Heart left ventricle (tissue), 16 donors: ENCODE measurements around the gene CRB1. TPM values are rescaled to one million over a fixed set of nuclear protein-coding genes. Genes with fewer than 3 reads are reported as not detected.

Source experiments
- ATAC-seq, 4 donors: fragments of 200-7000 bp; cut with Tn5 transposase; one replicate each; pipeline ENCODE4 v1.9.1; 2020 to 2022; ENCODE audit warnings: moderate library complexity in 4 of 4, mild to moderate bottlenecking in 3 of 4, moderate number of reproducible peaks in 1 of 4
- DNase-seq, 5 donors: peaks; one replicate each; pipeline ENCODE4 v3.0.0-alpha.2; 2020
- H3K27ac ChIP-seq, 12 donors: fragments of 200-600 bp; sonication (generic) in 4 of 12; one replicate each; pipeline versions ENCODE4 v1.5.0 to v1.8.0; 2016 to 2022; ENCODE audit warnings: mild to moderate bottlenecking in 2 of 12
- H3K27me3 ChIP-seq, 9 donors: fragments of 200-600 bp; sonication (generic) in 2 of 9; one replicate each; pipeline versions ENCODE4 v1.5.1 to v1.8.0; 2016 to 2022; ENCODE audit warnings: mild to moderate bottlenecking in 3 of 9
- H3K36me3 ChIP-seq, 9 donors: fragments of 200-600 bp; sonication (generic) in 2 of 9; one replicate each; pipeline versions ENCODE4 v1.5.0 to v1.8.0; 2018 to 2022; ENCODE audit warnings: mild to moderate bottlenecking in 2 of 9
- H3K4me1 ChIP-seq, 12 donors: fragments of 200-600 bp; sonication (generic) in 4 of 12; one replicate each; pipeline versions ENCODE4 v1.5.0 to v1.8.0; 2016 to 2022; ENCODE audit warnings: mild to moderate bottlenecking in 3 of 12
- H3K4me3 ChIP-seq, 12 donors: fragments of 200-600 bp; sonication (generic) in 4 of 12; one replicate each; pipeline versions ENCODE4 v1.5.0 to v1.8.0; 2017 to 2022; ENCODE audit warnings: mild to moderate bottlenecking in 9 of 12, moderate library complexity in 4 of 12
- H3K9me3 ChIP-seq, 12 donors: fragments of 200-600 bp; sonication (generic) in 4 of 12; one replicate each; pipeline versions ENCODE4 v1.5.0 to v1.8.0; 2016 to 2022; ENCODE audit warnings: mild to moderate bottlenecking in 1 of 12
- POLR2A ChIP-seq, 2 donors: fragments of 450-650 bp; IDR thresholded peaks; one replicate each; pipeline ENCODE4 v1.6.1; 2017; ENCODE audit warnings: antibody characterized with exemption in 2 of 2, mild to moderate bottlenecking in 2 of 2, moderate library complexity in 2 of 2
- WGBS, 4 donors: extraction: QIAGEN DNeasy Blood & Tissue Kit in 2 of 4; methylation state at CpG; one replicate each; pipeline versions ENCODE4 v1.1.5 to v1.1.7; 2013 to 2018; 5-methylcytosine and 5-hydroxymethylcytosine counted together
- intact Hi-C, 10 donors: fragments of 100-400 bp; cut with DNase I; formaldehyde crosslinking; loops; one replicate each; pipeline versions ENCODE4 v1.11.1 to v1.14.2; 2022
- polyA plus RNA-seq, 2 donors: library from polyadenylated mRNA; stranded (reverse); fragments of 200-250 nt; gene quantifications; one replicate each; pipeline ENCODE4 v1.2.3, GENCODE V29; 2013
- total RNA-seq, 9 donors: library from RNA; depleted of rRNA in 2 of 9; stranded (reverse); fragments of >200 nt in 2 of 9; fragmentation: NEBNext Ultra II Directional in 3 of 9; extraction: Animal tissue kit (Norgen Biotek cat#: 25700) in 3 of 9; gene quantifications; one replicate each; pipeline versions ENCODE4 v1.1.0 to v1.2.4, GENCODE V29; 2016 to 2023
- TF ChIP-seq, protein P1 (sequence below), 12 donors: fragments of 200-600 bp; sonication (generic) in 4 of 12; IDR thresholded peaks; one replicate each; pipeline versions ENCODE4 v1.5.0 to v1.8.0; 2018 to 2022; ENCODE audit warnings: antibody characterized with exemption in 12 of 12, mild to moderate bottlenecking in 5 of 12
- donor health status: ischemic (EF 13 %, LVEDD 7.1; RV severe dilation, severe dysfunction).
- donor health status: healthy with polysubstance abuse.
- donor health status: DM: no; HTN: yes; CAD: no.
- donor health status: DM: no; HTN: no; CAD: no.
- donor health status: ischemic (EF 25% LVEDD 6.9; RV normal size, moderate dysfunction).
- donor health status: ischemic (EF 25% LVEDD 5.7; RV mildly dilated, moderate dysfunction).
- donor health status: healthy.
- donor health status: DM: yes; HTN: yes; CAD: no.
- donor health status: ischemic (EF 35%, LVEDD 5.7; RV mildly dilated, moderate dysfunction).
- donor health status: nonischemic (EF 11% LVEDD 7.7; RV severe dilation, severe dysfunction).
- donor health status: DM: yes; HTN: yes; CAD: no.
- donor health status: PGD.
- donor health status: ischemic (EF 29% LVEDD 5.4; RV normal size, mild dysfunction).
- donor health status: nonischemic (EF 23%, LVEDD 6.1; RV moderate dilation, normal function).

CRB1 gene
- total and polyA plus RNA-seq, 11 donors, result 0.06 to 0.56 (median 0.29) TPM; not detected in 2

DNA sequence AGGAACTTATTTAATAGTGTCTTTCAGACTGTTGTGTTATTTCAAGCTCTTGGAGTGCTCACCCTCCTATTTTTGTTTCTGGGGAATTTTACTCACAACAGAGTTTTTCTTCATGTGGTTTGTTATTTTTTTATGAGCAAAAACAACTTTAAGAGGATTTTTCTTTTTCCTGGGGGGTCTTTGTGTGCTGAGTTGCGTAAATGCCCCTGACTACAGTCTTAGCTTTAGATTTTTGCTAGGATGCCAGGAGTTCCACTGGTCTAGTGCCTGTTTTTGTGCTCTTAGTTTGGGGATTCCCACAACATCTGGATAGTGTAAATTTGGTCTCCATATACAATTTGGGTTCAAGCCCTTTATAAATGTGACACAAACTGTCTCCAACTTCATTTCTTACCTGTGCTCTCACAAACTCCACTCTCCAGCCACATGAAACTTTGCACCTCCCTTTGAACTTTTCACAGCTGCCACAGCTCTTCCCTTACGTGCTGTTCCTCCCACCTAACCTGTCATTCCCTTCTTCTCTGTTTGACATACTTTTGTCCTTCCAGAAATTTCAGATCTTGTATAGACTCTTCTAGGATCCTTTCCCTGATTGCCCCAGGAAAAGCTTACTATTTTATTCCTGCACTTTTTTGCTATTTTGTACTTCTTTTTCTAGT, 180.2 kb downstream of the CRB1 start:
- H3K27ac ChIP-seq, result no peak overlapping the region
- WGBS, 4 donors, result 68 to 71% (median 69%) methylated on average over 2 of the region's 2 CpGs
- H3K36me3 ChIP-seq, result no peaks in the 10 kb centered on the region
- no peaks in the 10 kb centered on the region for H3K27me3 ChIP-seq
- no peaks in the 10 kb centered on the region for H3K4me1 ChIP-seq
- H3K4me3 ChIP-seq, result no peak overlapping the region
- no peak for DNase-seq
- TF ChIP-seq POLR2A (IDR thresholded peaks at IDR 0.05), result no peak
- TF ChIP-seq, protein P1, sequence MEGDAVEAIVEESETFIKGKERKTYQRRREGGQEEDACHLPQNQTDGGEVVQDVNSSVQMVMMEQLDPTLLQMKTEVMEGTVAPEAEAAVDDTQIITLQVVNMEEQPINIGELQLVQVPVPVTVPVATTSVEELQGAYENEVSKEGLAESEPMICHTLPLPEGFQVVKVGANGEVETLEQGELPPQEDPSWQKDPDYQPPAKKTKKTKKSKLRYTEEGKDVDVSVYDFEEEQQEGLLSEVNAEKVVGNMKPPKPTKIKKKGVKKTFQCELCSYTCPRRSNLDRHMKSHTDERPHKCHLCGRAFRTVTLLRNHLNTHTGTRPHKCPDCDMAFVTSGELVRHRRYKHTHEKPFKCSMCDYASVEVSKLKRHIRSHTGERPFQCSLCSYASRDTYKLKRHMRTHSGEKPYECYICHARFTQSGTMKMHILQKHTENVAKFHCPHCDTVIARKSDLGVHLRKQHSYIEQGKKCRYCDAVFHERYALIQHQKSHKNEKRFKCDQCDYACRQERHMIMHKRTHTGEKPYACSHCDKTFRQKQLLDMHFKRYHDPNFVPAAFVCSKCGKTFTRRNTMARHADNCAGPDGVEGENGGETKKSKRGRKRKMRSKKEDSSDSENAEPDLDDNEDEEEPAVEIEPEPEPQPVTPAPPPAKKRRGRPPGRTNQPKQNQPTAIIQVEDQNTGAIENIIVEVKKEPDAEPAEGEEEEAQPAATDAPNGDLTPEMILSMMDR (IDR thresholded peaks at IDR 0.05), result no peak
- intact Hi-C loops, result no loop called here
- H3K9me3 ChIP-seq, result no peaks in the 10 kb centered on the region
- no peak for ATAC-seq

DNA sequence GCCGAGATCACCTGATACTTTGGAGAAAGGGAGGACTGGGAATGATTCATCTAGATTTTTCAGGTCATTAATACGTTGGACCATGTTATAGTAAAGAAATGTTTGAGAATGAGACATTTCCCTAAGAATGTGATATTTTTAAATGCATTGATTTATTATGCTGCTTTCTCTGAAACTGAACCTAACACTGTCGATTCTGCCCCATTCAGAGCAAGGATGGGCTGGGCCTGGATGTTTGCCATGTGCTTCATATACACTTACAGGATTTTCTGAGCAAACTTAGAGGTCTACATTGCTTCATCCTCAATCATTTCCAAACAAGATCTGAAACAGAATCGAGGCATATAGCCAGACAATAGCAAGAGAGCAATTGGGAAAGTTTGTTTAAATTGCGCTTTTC, 183.3 kb downstream of the CRB1 start:
- 78 to 88% (median 84%) methylated on average over 5 of the region's 5 CpGs for WGBS, 4 donors
- DNase-seq (no peak), ATAC-seq (no peak)
- no peak for TF ChIP-seq POLR2A (IDR thresholded peaks at IDR 0.05)
- TF ChIP-seq, protein P1 (IDR thresholded peaks at IDR 0.05), result no peak
- H3K27me3 ChIP-seq, result no peaks in the 10 kb centered on the region
- H3K9me3 ChIP-seq, result no peaks in the 10 kb centered on the region
- no peak overlapping the region for H3K4me3 ChIP-seq
- intact Hi-C loops, result no loop called here
- no peaks in the 10 kb centered on the region for H3K4me1 ChIP-seq
- no peaks in the 10 kb centered on the region for H3K36me3 ChIP-seq
- H3K27ac ChIP-seq, result no peak overlapping the region

DNA sequence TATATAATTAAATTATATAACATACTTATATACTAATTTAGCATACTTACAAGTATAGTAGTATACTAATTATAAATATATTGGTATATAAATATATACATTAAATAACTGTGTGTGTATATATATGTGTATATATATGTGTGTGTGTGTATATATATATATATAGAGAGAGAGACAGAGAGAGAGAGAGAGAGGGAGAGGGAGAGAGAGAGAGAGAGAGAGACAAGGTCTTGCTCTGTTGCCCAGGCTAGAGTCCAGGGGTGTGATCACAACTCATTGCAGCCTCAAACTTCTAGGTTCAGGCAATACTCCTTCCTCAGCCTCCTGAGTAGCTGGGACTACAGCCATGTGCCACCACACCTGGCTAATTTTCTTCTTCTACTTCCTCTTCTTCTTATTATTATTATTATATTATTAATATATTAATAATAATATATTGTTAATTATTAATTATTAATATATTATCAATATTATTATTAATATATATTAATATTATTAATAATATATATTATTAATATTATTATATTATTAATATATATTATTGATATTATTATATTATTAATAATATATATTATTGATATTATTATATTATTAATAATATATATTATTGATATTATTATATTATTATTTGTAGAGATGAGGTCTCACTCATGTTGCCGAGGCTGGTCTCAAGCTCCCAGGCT, 185.5 kb downstream of the CRB1 start:
- WGBS, 4 donors, result 93 to 100% (median 98%) methylated on average over 1 of the region's 1 CpG
- H3K4me3 ChIP-seq, result no peak overlapping the region
- H3K9me3 ChIP-seq, result no peaks in the 10 kb centered on the region
- intact Hi-C loops, result no loop called here
- no peak overlapping the region for H3K27ac ChIP-seq
- H3K36me3 ChIP-seq, result no peaks in the 10 kb centered on the region
- no peaks in the 10 kb centered on the region for H3K4me1 ChIP-seq
- ATAC-seq, result no peak
- DNase-seq, result no peak
- no peak for TF ChIP-seq POLR2A (IDR thresholded peaks at IDR 0.05)
- TF ChIP-seq, protein P1 (IDR thresholded peaks at IDR 0.05), result no peak
- H3K27me3 ChIP-seq, result no peaks in the 10 kb centered on the region

DNA sequence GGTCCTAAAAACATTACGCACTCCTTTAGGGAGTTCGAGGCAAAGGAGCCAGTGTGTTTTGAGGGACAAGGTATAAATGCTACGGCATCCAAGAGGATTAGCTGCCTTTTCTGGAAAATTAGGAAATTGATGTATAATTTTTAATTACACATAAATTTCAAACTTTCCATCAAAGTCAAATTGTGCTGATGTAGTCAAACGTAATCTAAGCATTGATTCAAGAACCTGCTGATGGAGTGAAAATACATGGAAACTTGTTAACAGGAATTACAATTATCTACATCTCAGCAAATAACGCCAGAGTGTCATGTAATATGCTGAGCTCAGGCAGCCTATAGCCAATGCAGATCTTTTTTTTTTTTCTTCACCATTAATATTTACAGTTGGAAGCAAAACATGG, 194.5 kb downstream of the CRB1 start:
- DNase-seq (no peak), ATAC-seq (no peak)
- Histone ChIP-seq H3K4me3 (no peak overlapping the region), H3K27ac (no peak overlapping the region), H3K27me3 (peaks cover 0 to 2% (median 0%) of the 10 kb centered on the region in 9 donors), H3K9me3 (no peaks in the 10 kb centered on the region), H3K4me1 (no peaks in the 10 kb centered on the region), H3K36me3 (no peaks in the 10 kb centered on the region)
- 83 to 91% (median 86%) methylated on average over 5 of the region's 5 CpGs for WGBS, 4 donors
- TF ChIP-seq, protein P1 (IDR thresholded peaks at IDR 0.05), result no peak
- no peak for TF ChIP-seq POLR2A (IDR thresholded peaks at IDR 0.05)
- intact Hi-C loops, result no loop called here
